Retinal pigment epithelial cell (primary cell): ENCODE results near the gene RREB1.

Source experiments
- DNase-seq: peaks from one replicate; pipeline ENCODE4 v3.0.0-alpha.2; 2010; ENCODE audit warnings: low read depth
- H3K4me3 ChIP-seq: 2 replicates; pipeline ENCODE4 v1.5.1; 2011; ENCODE audit warnings: mild to moderate bottlenecking, low read length, control low read depth, moderate library complexity
- CTCF ChIP-seq: conservative IDR thresholded peaks from 2 replicates; pipeline ENCODE4 v1.5.1; 2011; ENCODE audit warnings: low read depth, low read length, control low read depth, inconsistent platforms

RREB1 gene

GRCh38 chr6:7232351-7232750 lies 124.6 kb downstream of the RREB1 start:
- no peak overlapping the region for H3K4me3 ChIP-seq
- DNase-seq, result no peak

GRCh38 chr6:7234547-7234946 lies 126.8 kb downstream of the RREB1 start:
- no peak for TF ChIP-seq CTCF
- no peak overlapping the region for H3K4me3 ChIP-seq
- DNase-seq, result no peak

More at GRCh38 chr6:7232351-7232750, 124.6 kb downstream of the RREB1 start:
- no peak for TF ChIP-seq CTCF

GRCh38 chr6:7235712-7236305 lies 128.0 kb downstream of the RREB1 start:
- no peak overlapping the region for H3K4me3 ChIP-seq
- no peak for DNase-seq
- TF ChIP-seq CTCF, result no peak

- TF ChIP-seq CTCF, result no peak
- H3K4me3 ChIP-seq, result no peak overlapping the region
- DNase-seq, result no peak
Observed at GRCh38 chr6:7236306-7237209, 128.8 kb downstream of the RREB1 start.

- no peak for TF ChIP-seq CTCF
- no peak for DNase-seq
- H3K4me3 ChIP-seq, result no peak overlapping the region
Observed at GRCh38 chr6:7237653-7238188, 130.0 kb downstream of the RREB1 start.

GRCh38 chr6:7238526-7238899 lies 130.8 kb downstream of the RREB1 start:
- DNase-seq, result no peak
- no peak for TF ChIP-seq CTCF
- no peak overlapping the region for H3K4me3 ChIP-seq
